GM18867 (cell line): ENCODE data around the gene TEP1.

Experiments used
- ATAC-seq: cut with Tn5 transposase; IDR thresholded peaks from one replicate; pipeline ENCODE4 v1.9.1; 2021; ENCODE audit warnings: mild to moderate bottlenecking, moderate library complexity; ENCODE audit not compliant: unreplicated experiment

Gene TEP1

DNA sequence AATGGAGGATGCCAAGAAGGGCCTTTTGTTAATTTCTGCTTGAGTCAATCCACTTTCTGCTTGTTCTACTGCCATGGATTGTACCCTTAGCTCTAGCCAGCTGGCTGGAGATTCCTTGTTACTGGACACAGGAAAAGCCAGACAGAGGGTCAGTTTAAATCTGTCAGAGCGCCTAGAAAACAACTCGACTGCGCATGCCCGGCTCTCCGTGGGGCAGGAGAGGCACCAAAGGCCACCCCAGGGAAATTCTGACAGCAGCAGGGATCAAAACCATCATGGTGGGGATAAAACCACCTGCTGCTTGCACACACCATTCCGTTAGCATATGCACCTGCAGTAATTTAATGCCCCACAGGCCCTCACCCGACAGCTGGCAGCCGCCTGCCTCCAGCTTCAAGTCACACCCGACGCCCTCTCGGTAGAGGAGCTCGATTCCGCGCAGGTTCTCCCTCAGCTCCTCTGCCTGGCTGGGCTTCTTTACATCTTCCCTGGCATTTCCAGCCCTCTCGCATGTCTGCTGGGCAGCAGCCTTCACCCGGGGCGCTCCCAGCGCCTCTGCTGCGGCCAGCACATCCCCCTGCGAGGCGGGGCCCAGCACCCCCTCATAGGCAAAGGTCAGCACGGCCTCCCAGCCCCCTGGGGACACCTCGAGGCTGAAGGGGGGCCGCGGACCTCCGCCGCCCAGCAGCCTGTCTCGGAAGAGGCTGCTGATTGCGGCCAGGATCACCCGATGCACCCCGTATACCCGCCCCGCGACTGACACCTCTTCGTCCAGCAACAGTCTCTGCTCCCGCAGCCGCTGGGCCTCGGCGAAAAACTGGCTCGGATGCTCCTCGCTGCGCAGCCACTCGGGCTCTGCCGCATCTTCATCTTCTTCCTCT, 21.6 kb upstream of the TEP1 start:
- ATAC-seq: no peak

- no peak for ATAC-seq
Observed at GRCh38 chr14:20429801-20430669, 16.7 kb upstream of the TEP1 start.

GRCh38 chr14:20428802-20429201, 15.5 kb upstream of the TEP1 start:
- ATAC-seq: no peak

DNA sequence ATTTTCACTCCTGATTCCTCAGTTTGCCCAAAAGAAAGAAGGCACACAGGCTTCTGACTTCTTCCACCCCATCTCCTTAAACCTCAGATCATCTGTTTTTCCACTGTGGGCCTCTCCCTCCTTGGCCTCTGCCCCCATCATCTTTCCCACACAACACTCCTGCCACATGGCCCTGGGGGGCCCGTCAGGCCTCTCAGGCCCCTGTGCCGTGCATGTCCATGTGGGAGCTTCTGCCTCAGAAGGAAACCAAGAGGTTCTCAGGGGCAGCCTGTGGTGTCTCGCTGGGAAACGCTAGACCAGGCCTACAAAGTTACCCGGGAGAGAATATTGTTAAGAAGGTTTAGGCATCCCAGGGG, 14.7 kb upstream of the TEP1 start:
- ATAC-seq: peak; percentile 39

- ATAC-seq: peak; percentile 73
Observed at GRCh38 chr14:20427231-20428009, 14.1 kb upstream of the TEP1 start.

- ATAC-seq: no peak
Observed at GRCh38 chr14:20424851-20425250, 11.6 kb upstream of the TEP1 start.

DNA sequence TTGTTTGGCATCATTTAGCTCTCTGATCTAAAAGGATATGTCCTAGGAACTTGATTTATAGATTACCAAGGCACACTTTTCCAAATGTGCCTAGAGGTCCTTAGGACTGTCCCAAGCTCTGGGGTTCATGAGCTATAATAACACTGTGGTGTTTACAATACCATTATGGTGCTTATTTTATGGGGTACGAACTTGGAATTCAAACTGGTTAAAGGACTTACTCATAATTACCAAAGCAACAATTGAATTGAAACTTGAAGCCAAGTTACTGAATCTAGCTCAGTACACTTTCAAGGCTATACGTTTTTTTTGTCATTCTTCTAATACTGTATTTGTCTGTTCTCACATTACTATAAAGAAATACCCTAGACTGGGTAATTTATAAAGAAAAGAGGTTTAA, 9.6 kb upstream of the TEP1 start:
- ATAC-seq: no peak

DNA sequence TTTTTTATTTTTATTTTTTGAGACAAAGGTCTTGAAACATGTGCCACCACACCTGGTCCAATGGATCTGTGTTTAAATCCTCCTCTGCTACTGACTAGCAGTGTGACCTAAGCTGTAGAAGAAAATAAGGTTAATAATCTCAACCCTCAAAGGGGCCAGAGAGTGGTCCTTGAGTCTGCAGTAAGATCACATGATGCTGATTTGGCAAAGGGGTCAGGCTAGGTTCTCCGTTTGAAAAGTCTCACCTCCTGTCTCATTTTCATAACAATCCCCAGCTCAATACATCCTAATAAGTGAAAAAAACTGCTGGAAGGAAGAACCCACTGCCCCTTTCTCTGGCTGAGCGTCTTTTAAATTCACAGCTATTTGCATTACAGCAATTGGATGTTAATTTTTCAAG, 8.0 kb upstream of the TEP1 start:
- ATAC-seq: no peak

DNA sequence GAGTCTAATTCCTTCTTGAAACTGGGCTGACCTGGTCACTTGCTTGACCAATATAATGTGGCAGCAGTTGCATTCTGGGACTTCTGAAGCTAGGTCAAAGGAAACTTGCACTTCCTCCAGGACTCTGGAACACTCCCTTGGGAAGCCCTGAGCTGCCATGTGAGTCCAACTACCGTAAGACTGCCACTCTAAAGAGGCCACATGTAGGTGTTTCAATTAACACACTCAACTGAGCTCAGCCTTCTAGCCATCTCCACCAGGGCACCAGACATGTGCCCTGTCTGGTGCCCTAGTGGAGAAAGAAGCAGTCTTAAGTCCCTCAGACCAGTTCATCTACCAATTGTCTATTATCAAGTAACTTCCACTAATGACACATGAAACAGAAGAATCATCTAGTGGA, 6.1 kb upstream of the TEP1 start:
- no peak for ATAC-seq

DNA sequence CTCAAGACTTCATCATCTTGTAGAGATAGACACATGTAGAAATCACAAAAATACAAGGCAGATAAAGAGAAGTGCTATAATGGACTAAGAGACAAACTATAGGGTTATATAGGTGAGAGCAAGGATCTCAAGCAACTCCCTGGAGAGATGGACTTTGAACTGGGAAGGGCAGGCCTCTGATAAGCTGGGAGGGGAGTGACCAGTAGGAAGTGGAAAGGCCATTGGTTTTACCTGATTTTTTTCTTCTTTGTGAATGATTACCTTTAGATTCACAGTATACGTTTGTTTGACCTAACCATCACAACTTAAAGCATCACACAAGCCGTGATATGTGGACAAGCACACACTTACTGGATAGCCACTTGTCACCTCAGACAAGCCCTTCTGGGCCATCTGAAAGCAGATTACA, 5.2 kb upstream of the TEP1 start:
- no peak for ATAC-seq

GRCh38 chr14:20417250-20418186, 4.2 kb upstream of the TEP1 start:
- ATAC-seq: no peak

DNA sequence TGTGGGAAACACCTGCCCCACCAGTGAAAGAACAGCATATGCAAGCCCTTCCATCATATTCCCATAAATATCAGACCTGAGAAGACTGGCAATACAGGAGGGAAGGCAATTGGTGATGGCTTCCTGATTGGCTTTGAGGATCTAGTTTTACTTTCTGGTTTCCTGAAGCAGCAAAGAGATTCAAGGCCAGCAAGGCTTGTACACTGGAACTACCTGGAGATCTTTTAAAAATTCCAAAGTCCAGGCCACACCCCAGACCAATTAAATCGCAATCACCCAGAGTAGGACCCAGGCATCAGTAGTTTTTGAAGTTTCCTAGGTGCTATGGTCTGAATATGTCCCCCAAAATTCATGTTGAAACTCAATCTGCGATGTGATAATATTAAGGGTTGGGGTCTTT, 2.9 kb upstream of the TEP1 start:
- ATAC-seq: no peak

GRCh38 chr14:20415782-20416206, 2.5 kb upstream of the TEP1 start:
- peak; percentile 38 for ATAC-seq

DNA sequence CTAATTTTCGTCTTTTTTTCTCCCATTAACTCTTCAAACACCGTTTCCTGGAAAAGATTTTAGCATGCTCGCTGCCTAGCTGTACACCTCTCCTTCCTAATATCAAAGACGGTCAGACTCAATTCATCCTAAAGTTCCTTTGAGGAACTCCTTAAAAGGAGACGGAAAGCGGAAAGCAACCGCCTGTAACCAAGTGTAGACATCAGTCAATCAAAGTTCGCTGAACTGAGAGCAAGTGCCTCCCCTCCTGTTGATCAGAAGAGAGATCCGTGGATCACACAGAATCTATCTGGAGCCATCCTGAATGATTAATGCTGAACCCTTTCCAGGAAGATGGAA, 412 bp upstream of the TEP1 start:
- peak; percentile 29 for ATAC-seq

- peak; percentile 76 for ATAC-seq
Observed at GRCh38 chr14:20412411-20412810, 890 bp downstream of the TEP1 start.

GRCh38 chr14:20409226-20409625, 4.1 kb downstream of the TEP1 start:
- ATAC-seq: no peak

GRCh38 chr14:20403521-20403920, 9.8 kb downstream of the TEP1 start:
- no peak for ATAC-seq

GRCh38 chr14:20400965-20401593, 12.2 kb downstream of the TEP1 start:
- no peak for ATAC-seq

DNA sequence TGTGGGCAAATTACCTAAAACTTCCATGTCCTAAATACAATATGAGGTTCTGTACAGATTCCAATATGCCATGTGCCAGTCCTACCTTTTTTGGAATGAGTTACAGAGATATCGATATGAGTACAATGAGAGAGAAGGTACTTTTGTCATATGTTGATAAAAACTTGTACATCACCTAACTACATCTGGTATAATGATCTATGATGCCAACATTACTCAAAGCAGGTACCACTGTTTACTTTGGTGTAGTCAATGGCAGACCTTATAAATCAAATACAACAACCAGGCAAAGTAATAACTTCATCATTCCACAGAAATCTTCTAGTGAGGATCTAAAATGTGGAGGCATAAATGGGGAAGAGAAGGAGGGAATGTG, 12.7 kb downstream of the TEP1 start:
- ATAC-seq: no peak

GRCh38 chr14:20397511-20397910, 15.8 kb downstream of the TEP1 start:
- ATAC-seq: no peak
